Nephron (organoid): Measurements from ENCODE around the gene PDHB.

Source experiments
- H3K27ac Mint-ChIP-seq, 3 experiments: 2 replicates each; pipeline ENCODE4 v1.8.0; 2020; ENCODE audit warnings: mixed read lengths in 3 of 3, mild to moderate bottlenecking in 2 of 3, moderate library complexity in 1 of 3
- H3K27me3 Mint-ChIP-seq: 2 replicates; pipeline ENCODE4 v1.8.0; 2021; ENCODE audit warnings: low read depth, mild to moderate bottlenecking, moderate library complexity, mixed read lengths
- H3K36me3 Mint-ChIP-seq: 2 replicates; pipeline ENCODE4 v1.8.0; 2020; ENCODE audit warnings: low read depth, mixed read lengths
- H3K4me1 Mint-ChIP-seq: 2 replicates; pipeline ENCODE4 v1.8.0; 2020; ENCODE audit warnings: mixed read lengths
- H3K4me3 Mint-ChIP-seq, 3 experiments: 2 replicates each; pipeline ENCODE4 v1.8.0; 2020; ENCODE audit warnings: mild to moderate bottlenecking in 3 of 3, mixed read lengths in 3 of 3, moderate library complexity in 2 of 3
- H3K9me3 Mint-ChIP-seq: 2 replicates; pipeline ENCODE4 v1.8.0; 2020; ENCODE audit warnings: mixed read lengths
- TF ChIP-seq, protein P1 (sequence below), 3 experiments: fragments of 200-600 bp; sonication (generic); IDR thresholded peaks; one replicate each; pipeline ENCODE4 v1.5.0; 2021; ENCODE audit warnings: antibody characterized with exemption in 3 of 3; ENCODE audit not compliant: unreplicated experiment in 3 of 3

PDHB gene

DNA sequence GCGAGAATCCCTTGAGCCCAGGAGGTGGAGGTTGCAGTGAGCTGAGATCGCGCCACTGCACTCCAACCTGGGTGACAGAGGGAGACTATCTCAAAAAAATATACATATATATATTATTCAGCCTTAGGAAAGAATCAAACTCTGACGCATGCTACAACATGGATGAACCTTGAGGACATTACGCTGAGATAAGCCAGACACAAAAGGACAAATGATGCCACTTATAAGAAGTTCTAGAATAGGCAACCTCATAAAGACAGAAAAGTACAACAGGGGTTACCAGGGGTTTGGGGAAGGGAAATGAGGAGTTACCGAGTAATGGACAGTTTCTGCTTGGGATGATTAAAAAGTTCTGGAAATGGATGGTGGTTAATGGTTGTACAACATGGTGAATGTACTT is 727 bp downstream of the PDHB start:
- TF ChIP-seq, protein P1, sequence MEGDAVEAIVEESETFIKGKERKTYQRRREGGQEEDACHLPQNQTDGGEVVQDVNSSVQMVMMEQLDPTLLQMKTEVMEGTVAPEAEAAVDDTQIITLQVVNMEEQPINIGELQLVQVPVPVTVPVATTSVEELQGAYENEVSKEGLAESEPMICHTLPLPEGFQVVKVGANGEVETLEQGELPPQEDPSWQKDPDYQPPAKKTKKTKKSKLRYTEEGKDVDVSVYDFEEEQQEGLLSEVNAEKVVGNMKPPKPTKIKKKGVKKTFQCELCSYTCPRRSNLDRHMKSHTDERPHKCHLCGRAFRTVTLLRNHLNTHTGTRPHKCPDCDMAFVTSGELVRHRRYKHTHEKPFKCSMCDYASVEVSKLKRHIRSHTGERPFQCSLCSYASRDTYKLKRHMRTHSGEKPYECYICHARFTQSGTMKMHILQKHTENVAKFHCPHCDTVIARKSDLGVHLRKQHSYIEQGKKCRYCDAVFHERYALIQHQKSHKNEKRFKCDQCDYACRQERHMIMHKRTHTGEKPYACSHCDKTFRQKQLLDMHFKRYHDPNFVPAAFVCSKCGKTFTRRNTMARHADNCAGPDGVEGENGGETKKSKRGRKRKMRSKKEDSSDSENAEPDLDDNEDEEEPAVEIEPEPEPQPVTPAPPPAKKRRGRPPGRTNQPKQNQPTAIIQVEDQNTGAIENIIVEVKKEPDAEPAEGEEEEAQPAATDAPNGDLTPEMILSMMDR (IDR thresholded peaks at IDR 0.05; ENCODE audit: unreplicated experiment in 3 of 3) = no peak
- H3K4me1 Mint-ChIP-seq = peaks cover 37% of the 10 kb centered on the region
- H3K27ac Mint-ChIP-seq = peak overlapping the region; percentile 47 to 93 (median 93)
- peak overlapping the region; percentile 87 to 98 (median 91) for H3K4me3 Mint-ChIP-seq
- peaks cover 35% of the 10 kb centered on the region for H3K36me3 Mint-ChIP-seq
- H3K27me3 Mint-ChIP-seq = no peaks in the 10 kb centered on the region
- H3K9me3 Mint-ChIP-seq = no peaks in the 10 kb centered on the region

DNA sequence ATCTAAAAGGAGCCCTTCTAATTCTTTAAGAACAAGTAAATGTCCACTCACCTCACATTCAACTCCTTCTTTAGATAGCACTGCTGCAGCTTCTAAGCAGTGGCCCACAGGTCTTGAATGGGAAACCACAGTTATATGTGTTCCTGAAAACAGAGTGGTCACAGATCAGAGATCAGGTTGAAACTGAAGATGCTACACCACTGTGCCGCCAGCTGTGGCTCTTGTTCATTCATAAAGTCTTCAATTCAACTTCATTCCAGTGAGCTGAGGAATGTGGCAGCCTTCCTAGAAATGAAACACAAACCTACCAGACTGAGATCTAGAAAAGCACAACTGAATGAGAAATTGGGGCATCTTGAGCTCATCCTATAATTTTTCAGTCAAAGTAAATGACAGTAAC is 4.0 kb downstream of the PDHB start:
- Mint-ChIP-seq H3K27me3 (no peaks in the 10 kb centered on the region), H3K4me1 (peaks cover 23% of the 10 kb centered on the region), H3K27ac (no peak overlapping the region), H3K36me3 (peaks cover 59% of the 10 kb centered on the region), H3K9me3 (no peaks in the 10 kb centered on the region), H3K4me3 (no peak overlapping the region)
- TF ChIP-seq, protein P1 (IDR thresholded peaks at IDR 0.05; ENCODE audit: unreplicated experiment in 3 of 3) = no peak

DNA sequence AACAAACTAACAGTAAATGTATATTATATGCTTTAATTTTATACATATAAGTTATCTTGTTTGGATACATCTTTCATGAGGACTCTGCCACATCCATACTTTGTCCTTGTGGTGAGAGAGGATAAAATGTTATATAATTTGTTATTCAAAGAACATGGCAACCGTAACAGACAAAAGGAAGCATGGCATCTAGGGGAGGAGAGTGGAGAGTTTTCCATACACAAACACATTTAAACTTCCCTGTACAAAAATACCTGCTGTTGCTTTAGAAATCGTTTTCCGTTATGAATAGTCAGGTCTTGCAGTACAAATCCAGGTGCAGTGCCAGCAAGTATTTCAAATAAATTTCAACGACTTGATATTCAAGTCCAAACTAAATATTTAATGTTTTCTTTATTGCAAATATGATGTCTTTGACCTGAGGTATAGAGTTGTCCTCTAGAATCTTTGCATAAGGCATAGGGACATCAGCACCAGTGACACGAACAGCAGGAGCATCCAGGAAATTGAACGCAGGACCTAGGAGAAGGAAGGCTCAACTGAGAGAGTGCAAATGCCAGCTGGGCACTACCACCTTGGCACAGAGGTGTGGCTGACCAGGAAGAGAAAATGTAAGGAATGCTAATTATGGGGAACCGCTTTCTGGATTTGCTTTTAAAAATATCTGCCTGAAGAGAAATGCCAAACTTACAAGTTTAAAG is 5.8 kb downstream of the PDHB start:
- H3K27ac Mint-ChIP-seq = no peak overlapping the region
- H3K4me3 Mint-ChIP-seq = no peak overlapping the region
- no peaks in the 10 kb centered on the region for H3K27me3 Mint-ChIP-seq
- TF ChIP-seq, protein P1 (IDR thresholded peaks at IDR 0.05; ENCODE audit: unreplicated experiment in 3 of 3) = no peak
- H3K36me3 Mint-ChIP-seq = peaks cover 66% of the 10 kb centered on the region
- no peaks in the 10 kb centered on the region for H3K9me3 Mint-ChIP-seq
- peaks cover 7% of the 10 kb centered on the region for H3K4me1 Mint-ChIP-seq

DNA sequence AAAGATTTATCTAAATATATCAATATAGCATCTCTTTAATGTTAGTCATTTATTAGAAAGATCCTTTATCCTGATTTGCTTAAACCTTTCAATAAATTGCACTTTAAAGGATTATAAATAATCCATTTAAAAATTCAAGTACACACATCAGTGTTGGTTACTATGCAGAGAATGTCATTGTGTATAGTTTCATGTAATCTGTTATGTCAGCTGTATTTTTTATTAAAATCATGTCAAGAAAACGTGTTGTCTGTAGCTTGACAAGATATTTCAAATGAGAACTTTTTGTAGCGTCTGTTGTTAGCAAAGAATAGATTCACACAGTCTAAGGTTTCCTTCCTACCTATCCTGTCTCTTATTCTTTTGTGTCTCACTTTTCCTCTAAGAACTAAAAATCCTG is 7.8 kb downstream of the PDHB start:
- H3K4me3 Mint-ChIP-seq = no peak overlapping the region
- no peaks in the 10 kb centered on the region for H3K4me1 Mint-ChIP-seq
- TF ChIP-seq, protein P1 (IDR thresholded peaks at IDR 0.05; ENCODE audit: unreplicated experiment in 3 of 3) = no peak
- no peaks in the 10 kb centered on the region for H3K27me3 Mint-ChIP-seq
- H3K36me3 Mint-ChIP-seq = peaks cover 62% of the 10 kb centered on the region
- H3K27ac Mint-ChIP-seq = no peak overlapping the region
- no peaks in the 10 kb centered on the region for H3K9me3 Mint-ChIP-seq

DNA sequence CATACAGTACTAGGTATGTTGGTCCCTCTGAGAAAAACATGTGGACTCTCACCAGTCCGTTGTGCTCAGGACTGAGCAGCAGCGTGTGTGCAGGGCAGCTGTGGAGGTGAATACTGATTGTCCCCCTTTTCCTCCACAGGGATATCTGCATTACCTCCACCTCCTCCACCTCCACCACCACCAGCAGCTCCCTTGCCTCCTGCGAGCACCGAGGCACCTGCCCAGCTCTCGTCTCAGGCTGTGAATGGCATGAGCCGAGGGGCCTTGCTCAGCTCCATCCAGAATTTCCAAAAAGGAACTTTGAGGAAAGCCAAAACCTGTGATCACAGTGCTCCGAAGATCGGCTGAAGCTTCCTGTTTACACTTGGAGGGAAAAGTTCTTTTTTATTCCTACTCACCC is 9.0 kb downstream of the PDHB start:
- H3K27ac Mint-ChIP-seq = no peak overlapping the region
- peaks cover 6% of the 10 kb centered on the region for H3K4me1 Mint-ChIP-seq
- H3K9me3 Mint-ChIP-seq = no peaks in the 10 kb centered on the region
- no peak overlapping the region for H3K4me3 Mint-ChIP-seq
- H3K27me3 Mint-ChIP-seq = no peaks in the 10 kb centered on the region
- TF ChIP-seq, protein P1 (IDR thresholded peaks at IDR 0.05; ENCODE audit: unreplicated experiment in 3 of 3) = no peak
- H3K36me3 Mint-ChIP-seq = peaks cover 52% of the 10 kb centered on the region

DNA sequence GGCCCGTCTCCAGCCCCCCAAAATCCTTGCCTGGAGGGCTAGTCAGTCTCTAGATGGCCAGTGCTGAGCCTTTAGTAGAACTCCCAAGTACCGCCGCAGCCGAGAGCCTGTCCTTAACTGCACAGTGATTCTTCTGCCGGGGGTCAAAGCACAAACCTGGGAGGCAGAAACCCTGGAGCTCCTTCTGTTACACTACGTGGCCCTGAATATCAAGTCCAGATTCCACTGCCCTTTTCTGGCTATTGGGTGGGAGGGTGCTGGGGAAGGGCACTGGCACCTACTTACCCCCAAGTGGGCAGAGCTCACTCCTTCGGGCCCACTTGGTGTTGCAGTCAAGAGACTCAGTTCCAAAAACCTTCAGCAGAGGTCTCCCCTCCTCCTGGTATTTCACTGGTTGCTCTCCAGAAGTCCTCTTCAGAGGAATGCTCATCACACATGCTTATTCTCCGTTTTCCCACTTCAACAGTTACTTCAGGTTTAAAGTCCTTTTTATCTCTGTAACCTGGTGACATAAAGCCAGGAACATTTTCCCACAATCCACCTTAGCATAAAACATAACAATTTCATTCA is 10.8 kb downstream of the PDHB start:
- H3K27me3 Mint-ChIP-seq = no peaks in the 10 kb centered on the region
- no peaks in the 10 kb centered on the region for H3K9me3 Mint-ChIP-seq
- TF ChIP-seq, protein P1 (IDR thresholded peaks at IDR 0.05; ENCODE audit: unreplicated experiment in 3 of 3) = peak in 1 of 3 experiments; percentile 16
- peaks cover 38% of the 10 kb centered on the region for H3K36me3 Mint-ChIP-seq
- H3K27ac Mint-ChIP-seq = peak overlapping the region in 1 of 3 experiments; percentile 1
- peaks cover 6% of the 10 kb centered on the region for H3K4me1 Mint-ChIP-seq
- no peak overlapping the region for H3K4me3 Mint-ChIP-seq
